ENCODE results near the gene DCT.

DNA sequence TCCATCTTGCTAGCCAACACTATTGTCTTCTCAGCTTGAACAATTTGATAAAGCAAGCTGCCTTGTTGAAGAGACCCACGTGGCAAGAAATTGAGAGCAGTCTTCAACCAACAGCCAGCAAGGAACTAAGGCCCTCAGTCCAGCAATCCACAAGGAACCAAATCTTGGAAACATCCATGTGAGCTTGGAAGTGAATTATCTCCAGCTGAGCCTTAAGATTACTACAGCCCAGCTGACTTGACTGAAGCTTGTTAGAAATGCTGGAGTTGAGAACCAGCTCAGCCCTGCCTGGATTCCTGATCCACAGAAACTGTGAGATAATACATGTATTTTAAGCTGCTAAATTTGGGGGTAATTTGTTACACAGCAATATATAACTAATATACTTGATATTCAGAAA is 26.2 kb upstream of the DCT start:
- no peak for TF ChIP-seq CTCF (IDR thresholded peaks at IDR 0.05)
- TF ChIP-seq POLR2A (IDR thresholded peaks at IDR 0.05), result no peak

Data from sigmoid colon (tissue), 3 donors.